ENCODE data around the gene MOB3A. TPM values are rescaled to one million over a fixed set of nuclear protein-coding genes. Genes with fewer than 3 reads are reported as not detected.

The MOB3A gene
- total and polyA plus RNA-seq, 2 donors (not counting 1 experiment from before 2014, with no cell fraction given), result 17.2 to 34.8 TPM

DNA sequence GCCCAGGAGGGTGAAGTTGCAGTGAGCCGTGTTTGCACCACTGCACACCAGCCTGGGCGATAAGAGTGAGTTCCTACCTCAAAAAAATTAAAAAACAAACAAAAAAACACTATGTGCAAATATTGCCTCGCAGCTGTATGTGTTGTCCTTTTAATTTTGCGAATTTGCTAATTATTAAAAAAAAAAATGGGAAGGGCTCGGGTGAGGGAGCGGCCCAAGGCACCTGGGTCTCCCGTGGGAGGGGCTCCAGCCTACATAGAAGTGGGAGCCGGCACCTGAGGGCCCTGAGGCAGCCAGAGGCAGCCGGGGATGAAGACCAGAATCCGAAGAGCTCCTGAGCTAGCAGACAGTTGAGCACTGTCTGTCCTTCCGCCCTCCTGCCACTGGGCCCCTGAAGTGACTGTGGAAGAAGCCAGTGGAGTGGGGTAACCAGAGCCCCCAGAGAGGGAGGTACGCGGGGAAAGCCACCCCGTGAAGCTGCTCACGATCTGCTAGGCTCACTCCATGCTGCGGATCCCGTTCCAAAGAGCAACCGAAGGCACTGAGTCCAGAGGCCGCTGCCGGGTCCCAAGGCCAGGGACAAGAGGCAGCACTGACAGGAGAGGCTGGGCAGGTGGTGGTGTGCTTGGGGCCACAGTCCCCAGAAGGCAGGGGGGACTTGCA is 7.0 kb upstream of the MOB3A start:
- H3K9me3 ChIP-seq (ENCODE audit: control insufficient read depth, insufficient read depth, low read depth, low read length), result no peaks in the 10 kb centered on the region
- no peak for TF ChIP-seq CTCF (conservative IDR thresholded peaks at IDR 0.05 in 1 of 2, IDR thresholded peaks at IDR 0.05 in 1 of 2; ENCODE audit: low read depth in 1 of 2, low read length in 2 of 2)
- TF ChIP-seq EZH2 (IDR thresholded peaks at IDR 0.05; ENCODE audit: low read length, missing control alignments), result no peak
- H3K79me2 ChIP-seq (ENCODE audit: control insufficient read depth, insufficient read depth, low read length), result peaks cover 17% of the 10 kb centered on the region

DNA sequence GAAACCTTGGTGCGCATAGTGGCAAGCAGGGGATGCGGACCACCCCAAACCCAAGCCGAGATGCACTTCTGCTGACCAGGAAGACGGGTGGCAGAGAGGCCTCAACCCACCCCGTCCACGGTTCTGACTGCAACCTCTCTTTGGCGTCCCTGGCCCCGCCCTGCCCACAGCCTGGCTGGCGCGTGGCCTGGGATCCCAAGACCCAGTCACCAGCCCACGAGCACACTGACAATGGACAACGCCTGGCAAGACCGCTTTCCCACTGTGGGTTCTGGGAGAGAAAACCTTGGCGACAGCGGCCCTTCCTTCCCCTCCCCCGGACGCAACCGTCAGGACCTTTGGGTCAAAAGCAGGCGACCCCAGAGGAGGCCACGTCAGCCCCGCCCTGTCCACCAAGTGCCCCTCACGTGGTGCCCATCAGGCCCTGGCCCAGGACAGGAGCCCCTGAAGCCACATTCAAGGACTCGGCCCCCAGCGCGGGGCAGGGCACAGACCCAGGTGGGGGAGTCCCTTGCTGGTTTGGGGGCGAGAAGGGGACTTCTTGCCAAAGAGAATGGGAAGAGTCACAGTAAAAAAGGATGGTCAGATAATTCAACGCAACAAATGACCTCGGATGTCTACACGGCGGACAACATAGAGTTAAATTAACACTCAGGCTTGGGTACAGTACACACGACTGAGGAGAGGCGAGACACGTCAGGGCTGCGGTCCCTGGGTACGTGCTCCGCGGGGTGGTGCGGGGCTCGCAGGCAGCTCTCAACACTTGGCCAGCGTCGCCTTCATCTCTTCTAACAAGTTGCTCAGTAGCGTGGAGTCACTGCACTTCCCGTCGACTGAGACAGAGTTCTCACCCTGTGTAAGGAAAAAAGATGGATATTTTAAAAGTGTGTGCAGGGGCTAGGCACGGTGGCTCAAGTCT is 5.5 kb upstream of the MOB3A start:
- TF ChIP-seq CTCF (conservative IDR thresholded peaks at IDR 0.05 in 1 of 2, IDR thresholded peaks at IDR 0.05 in 1 of 2; ENCODE audit: low read depth in 1 of 2, low read length in 2 of 2), result no peak
- TF ChIP-seq EZH2 (IDR thresholded peaks at IDR 0.05; ENCODE audit: low read length, missing control alignments), result no peak
- H3K4me3 ChIP-seq (replicated peaks in 1 of 4; ENCODE audit: control extremely low read depth in 1 of 4, insufficient read depth in 1 of 4, low read depth in 3 of 4, low read length in 4 of 4), result no peak overlapping the region
- H3K36me3 ChIP-seq (ENCODE audit: control insufficient read depth, insufficient read depth, low read length), result peaks cover 36% of the 10 kb centered on the region
- H2AFZ ChIP-seq (ENCODE audit: low read length), result no peak overlapping the region
- no peaks in the 10 kb centered on the region for H3K4me1 ChIP-seq (ENCODE audit: control insufficient read depth, extremely low read depth, insufficient read depth, low read length)
- DNase-seq (ENCODE audit: low read depth in 2 of 2), result no peak
- no peak overlapping the region for H3K27ac ChIP-seq (ENCODE audit: insufficient read depth, low read length)
- no peaks in the 10 kb centered on the region for H4K20me1 ChIP-seq (ENCODE audit: control insufficient read depth, extremely low read depth, insufficient read depth, low read length)
- H3K9ac ChIP-seq (ENCODE audit: insufficient read depth, low read length), result no peak overlapping the region
- H3K79me2 ChIP-seq (ENCODE audit: control insufficient read depth, insufficient read depth, low read length), result peaks cover 17% of the 10 kb centered on the region
- H3K4me2 ChIP-seq (ENCODE audit: extremely low read depth, insufficient read depth, low read length), result no peak overlapping the region
- H3K9me3 ChIP-seq (ENCODE audit: control insufficient read depth, insufficient read depth, low read depth, low read length), result no peaks in the 10 kb centered on the region
- no peaks in the 10 kb centered on the region for H3K27me3 ChIP-seq (ENCODE audit: control insufficient read depth, insufficient read depth, low read length)

More for the DNA sequence above, 7.0 kb upstream of the MOB3A start:
- Histone ChIP-seq H3K36me3 (ENCODE audit: control insufficient read depth, insufficient read depth, low read length) (peaks cover 41% of the 10 kb centered on the region), H4K20me1 (ENCODE audit: control insufficient read depth, extremely low read depth, insufficient read depth, low read length) (no peaks in the 10 kb centered on the region), H3K27me3 (ENCODE audit: control insufficient read depth, insufficient read depth, low read length) (no peaks in the 10 kb centered on the region), H2AFZ (ENCODE audit: low read length) (no peak overlapping the region), H3K4me3 (replicated peaks in 1 of 4; ENCODE audit: control extremely low read depth in 1 of 4, insufficient read depth in 1 of 4, low read depth in 3 of 4, low read length in 4 of 4) (no peak overlapping the region), H3K4me2 (ENCODE audit: extremely low read depth, insufficient read depth, low read length) (no peak overlapping the region), H3K4me1 (ENCODE audit: control insufficient read depth, extremely low read depth, insufficient read depth, low read length) (no peaks in the 10 kb centered on the region), H3K27ac (ENCODE audit: insufficient read depth, low read length) (no peak overlapping the region), H3K9ac (ENCODE audit: insufficient read depth, low read length) (no peak overlapping the region)
- no peak for DNase-seq (ENCODE audit: low read depth in 2 of 2)

DNA sequence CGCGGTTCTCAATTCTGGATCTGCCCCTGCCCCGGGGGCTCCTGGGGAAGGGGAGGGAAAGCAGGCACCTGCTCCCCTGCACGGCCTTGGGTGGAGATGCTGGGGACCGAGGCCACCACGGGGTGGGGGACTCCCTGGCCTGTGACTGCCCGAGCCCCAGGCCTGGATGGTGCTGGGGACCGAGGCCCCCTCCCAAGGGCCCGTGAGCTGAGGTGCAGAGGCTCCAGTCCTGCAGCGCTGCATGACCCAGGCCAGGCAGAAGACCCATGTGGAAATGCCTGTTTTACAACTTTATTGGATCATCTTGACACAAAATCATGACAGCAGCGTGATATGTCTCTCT is 4.6 kb upstream of the MOB3A start:
- Histone ChIP-seq H3K79me2 (ENCODE audit: control insufficient read depth, insufficient read depth, low read length) (peaks cover 19% of the 10 kb centered on the region), H3K4me2 (ENCODE audit: extremely low read depth, insufficient read depth, low read length) (no peak overlapping the region), H3K9me3 (ENCODE audit: control insufficient read depth, insufficient read depth, low read depth, low read length) (no peaks in the 10 kb centered on the region), H3K27me3 (ENCODE audit: control insufficient read depth, insufficient read depth, low read length) (no peaks in the 10 kb centered on the region), H3K27ac (ENCODE audit: insufficient read depth, low read length) (no peak overlapping the region), H3K4me1 (ENCODE audit: control insufficient read depth, extremely low read depth, insufficient read depth, low read length) (no peaks in the 10 kb centered on the region), H2AFZ (ENCODE audit: low read length) (no peak overlapping the region), H3K9ac (ENCODE audit: insufficient read depth, low read length) (no peak overlapping the region), H3K36me3 (ENCODE audit: control insufficient read depth, insufficient read depth, low read length) (peaks cover 30% of the 10 kb centered on the region), H4K20me1 (ENCODE audit: control insufficient read depth, extremely low read depth, insufficient read depth, low read length) (no peaks in the 10 kb centered on the region), H3K4me3 (replicated peaks in 1 of 4; ENCODE audit: control extremely low read depth in 1 of 4, insufficient read depth in 1 of 4, low read depth in 3 of 4, low read length in 4 of 4) (no peak overlapping the region)
- DNase-seq (ENCODE audit: low read depth in 2 of 2), result no peak
- TF ChIP-seq EZH2 (IDR thresholded peaks at IDR 0.05; ENCODE audit: low read length, missing control alignments) (no peak), CTCF (conservative IDR thresholded peaks at IDR 0.05 in 1 of 2, IDR thresholded peaks at IDR 0.05 in 1 of 2; ENCODE audit: low read depth in 1 of 2, low read length in 2 of 2) (no peak)
